Heart left ventricle (tissue), 13 donors: ENCODE data around the gene EID1.

ENCODE experiments used
- CTCF ChIP-seq, 12 donors: fragments of 200-600 bp; sonication (generic) in 4 of 12; IDR thresholded peaks; one replicate each; pipeline versions ENCODE4 v1.5.0 to v1.8.0; 2018 to 2022; ENCODE audit warnings: antibody characterized with exemption in 12 of 12, mild to moderate bottlenecking in 5 of 12
- POLR2A ChIP-seq, 2 donors: fragments of 450-650 bp; IDR thresholded peaks; one replicate each; pipeline ENCODE4 v1.6.1; 2017; ENCODE audit warnings: antibody characterized with exemption in 2 of 2, mild to moderate bottlenecking in 2 of 2, moderate library complexity in 2 of 2
- donor health status: ischemic (EF 13 %, LVEDD 7.1; RV severe dilation, severe dysfunction).
- donor health status: DM: no; HTN: yes; CAD: no.
- donor health status: DM: no; HTN: no; CAD: no.
- donor health status: ischemic (EF 25% LVEDD 6.9; RV normal size, moderate dysfunction).
- donor health status: ischemic (EF 25% LVEDD 5.7; RV mildly dilated, moderate dysfunction).
- donor health status: ischemic (EF 35%, LVEDD 5.7; RV mildly dilated, moderate dysfunction).
- donor health status: nonischemic (EF 11% LVEDD 7.7; RV severe dilation, severe dysfunction).
- donor health status: DM: yes; HTN: yes; CAD: no.
- donor health status: PGD.
- donor health status: ischemic (EF 29% LVEDD 5.4; RV normal size, mild dysfunction).
- donor health status: nonischemic (EF 23%, LVEDD 6.1; RV moderate dilation, normal function).

DNA sequence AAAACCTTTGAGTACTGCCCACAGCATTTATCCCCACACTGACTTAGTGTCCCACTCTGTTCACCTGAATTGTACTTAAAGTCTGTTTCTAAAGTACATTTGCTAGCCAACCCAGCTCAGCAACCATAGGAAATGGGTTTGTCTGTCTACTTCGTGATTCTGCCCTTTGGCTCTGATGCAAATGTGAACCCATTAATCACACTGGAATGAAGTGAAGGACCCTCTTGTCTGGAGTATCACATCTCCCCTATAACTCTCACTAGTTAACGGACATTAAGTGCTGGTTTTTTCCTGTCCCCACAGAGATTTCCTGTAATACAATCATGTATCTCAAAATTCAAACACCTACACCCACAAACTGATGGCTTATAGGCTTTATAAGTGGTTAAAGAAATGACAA is 20.5 kb downstream of the EID1 start:
- no peak for TF ChIP-seq CTCF (IDR thresholded peaks at IDR 0.05)
- no peak for TF ChIP-seq POLR2A (IDR thresholded peaks at IDR 0.05)
